Thoracic aorta (tissue), 2 donors: ENCODE data around the gene SYT13. TPM values are rescaled to one million over a fixed set of nuclear protein-coding genes. Genes with fewer than 3 reads are reported as not detected.

Experiments used
- ATAC-seq: fragments of 150-250 bp; one replicate; pipeline ENCODE4 v1.8.0; 2017; ENCODE audit warnings: low read depth; ENCODE audit not compliant: insufficient number of reproducible peaks, low FRiP score
- DNase-seq: peaks from one replicate; pipeline ENCODE4 v3.0.0-alpha.2; 2020; ENCODE audit warnings: low spot score
- H3K27ac ChIP-seq, 2 donors: fragments of 200-600 bp; sonication (generic); 1 replicate in 1 of 2; 2 replicates in 1 of 2; pipeline ENCODE4 v1.5.1; 2016; ENCODE audit warnings: mild to moderate bottlenecking in 2 of 2, moderate library complexity in 2 of 2
- H3K27me3 ChIP-seq: fragments of 200-600 bp; sonication (generic); replicated peaks from 2 replicates; pipeline ENCODE4 v1.6.0; 2016; ENCODE audit warnings: mild to moderate bottlenecking; ENCODE audit not compliant: insufficient read depth
- H3K36me3 ChIP-seq: fragments of 200-600 bp; sonication (generic); one replicate; pipeline ENCODE4 v1.5.1; 2016
- H3K4me1 ChIP-seq, 2 donors: fragments of 200-600 bp; sonication (generic); 1 replicate in 1 of 2; 2 replicates in 1 of 2; pipeline versions ENCODE4 v1.5.1 to v1.6.0; 2016; ENCODE audit warnings: low read depth in 2 of 2, mild to moderate bottlenecking in 1 of 2; ENCODE audit not compliant: control insufficient read depth in 1 of 2
- H3K4me3 ChIP-seq: fragments of 200-600 bp; sonication (generic); 2 replicates; pipeline ENCODE4 v1.5.1; 2016; ENCODE audit warnings: mild to moderate bottlenecking
- H3K9me3 ChIP-seq: fragments of 200-600 bp; sonication (generic); 2 replicates; pipeline ENCODE4 v1.5.1; 2016
- CTCF ChIP-seq: fragments of 200-600 bp; sonication (generic); IDR thresholded peaks from one replicate; pipeline ENCODE4 v1.5.1; 2019; ENCODE audit warnings: antibody characterized with exemption
- total RNA-seq, 2 donors: library from RNA; depleted of rRNA; stranded (reverse); fragments of >200 nt; gene quantifications; one replicate each; pipeline versions ENCODE4 v1.1.0 to v1.2.3, GENCODE V29; 2016

The SYT13 gene
- total RNA-seq, 2 donors from 2014 or later: not detected

- H3K4me3 ChIP-seq: no peak overlapping the region
- DNase-seq: no peak
- no peaks in the 10 kb centered on the region for H3K27me3 ChIP-seq
- H3K36me3 ChIP-seq: no peaks in the 10 kb centered on the region
- no peaks in the 10 kb centered on the region for H3K9me3 ChIP-seq
- no peaks in the 10 kb centered on the region for H3K4me1 ChIP-seq
- TF ChIP-seq CTCF: no peak
- ATAC-seq: no peak
- H3K27ac ChIP-seq: no peak overlapping the region
These were observed 27.1 kb downstream of the SYT13 start for GRCh38 chr11:45258982-45259530.

GRCh38 chr11:45254070-45254469 is 32.1 kb downstream of the SYT13 start:
- Histone ChIP-seq H3K4me1 (no peaks in the 10 kb centered on the region), H3K9me3 (no peaks in the 10 kb centered on the region), H3K36me3 (no peaks in the 10 kb centered on the region), H3K27ac (no peak overlapping the region), H3K27me3 (no peaks in the 10 kb centered on the region), H3K4me3 (no peak overlapping the region)
- DNase-seq (no peak), ATAC-seq (no peak)
- TF ChIP-seq CTCF: no peak

GRCh38 chr11:45253640-45254039 is 32.5 kb downstream of the SYT13 start:
- DNase-seq: no peak

GRCh38 chr11:45252877-45253276 is 33.3 kb downstream of the SYT13 start:
- H3K9me3 ChIP-seq: no peaks in the 10 kb centered on the region
- TF ChIP-seq CTCF: no peak
- H3K36me3 ChIP-seq: no peaks in the 10 kb centered on the region
- no peaks in the 10 kb centered on the region for H3K4me1 ChIP-seq
- ATAC-seq (no peak), DNase-seq (no peak)
- no peaks in the 10 kb centered on the region for H3K27me3 ChIP-seq
- H3K4me3 ChIP-seq: no peak overlapping the region
- no peak overlapping the region for H3K27ac ChIP-seq

More at GRCh38 chr11:45253640-45254039, 32.5 kb downstream of the SYT13 start:
- Histone ChIP-seq H3K9me3 (no peaks in the 10 kb centered on the region), H3K27me3 (no peaks in the 10 kb centered on the region), H3K27ac (no peak overlapping the region), H3K4me3 (no peak overlapping the region), H3K4me1 (no peaks in the 10 kb centered on the region), H3K36me3 (no peaks in the 10 kb centered on the region)
- TF ChIP-seq CTCF: no peak
- no peak for ATAC-seq

- DNase-seq (no peak), ATAC-seq (no peak)
- H3K36me3 ChIP-seq: no peaks in the 10 kb centered on the region
- no peaks in the 10 kb centered on the region for H3K9me3 ChIP-seq
- no peak overlapping the region for H3K27ac ChIP-seq
- TF ChIP-seq CTCF: peak; percentile 54
- H3K4me3 ChIP-seq: no peak overlapping the region
- H3K4me1 ChIP-seq: no peaks in the 10 kb centered on the region
- no peaks in the 10 kb centered on the region for H3K27me3 ChIP-seq
These were observed 33.8 kb downstream of the SYT13 start for GRCh38 chr11:45252134-45252856.
